GM18508 (cell line): ENCODE measurements around the gene WWC2.
"Not testable (repeated sequence)": the region's sequence is repeated elsewhere in the genome, so short reads cannot be mapped to it uniquely, and the experiment has no call there.

Experiments
- ATAC-seq: cut with Tn5 transposase; IDR thresholded peaks from one replicate; pipeline ENCODE4 v1.9.1; 2021; ENCODE audit warnings: moderate number of reproducible peaks; ENCODE audit not compliant: insufficient read depth, unreplicated experiment

Gene WWC2

GRCh38 chr4:183139972-183140570 lies 41.0 kb downstream of the WWC2 start:
- ATAC-seq, result no peak

GRCh38 chr4:183140911-183141320 lies 41.9 kb downstream of the WWC2 start:
- no peak for ATAC-seq

GRCh38 chr4:183141997-183142396 lies 42.9 kb downstream of the WWC2 start:
- no peak for ATAC-seq

- ATAC-seq, result no peak
Observed at GRCh38 chr4:183142571-183143550, 43.8 kb downstream of the WWC2 start.

- no peak for ATAC-seq
Observed at GRCh38 chr4:183144787-183145186, 45.7 kb downstream of the WWC2 start.

- ATAC-seq, result no peak
Observed at GRCh38 chr4:183145773-183146172, 46.7 kb downstream of the WWC2 start.

GRCh38 chr4:183146478-183146877 lies 47.4 kb downstream of the WWC2 start:
- ATAC-seq, result no peak

- ATAC-seq, result no peak
Observed at GRCh38 chr4:183147196-183147595, 48.1 kb downstream of the WWC2 start.

GRCh38 chr4:183147983-183148382 lies 48.9 kb downstream of the WWC2 start:
- ATAC-seq, result no peak

GRCh38 chr4:183149616-183150539 lies 50.8 kb downstream of the WWC2 start:
- no peak for ATAC-seq

- ATAC-seq, result not testable (repeated sequence)
Observed at GRCh38 chr4:183150664-183151063, 51.6 kb downstream of the WWC2 start.

GRCh38 chr4:183152232-183152631 lies 53.2 kb downstream of the WWC2 start:
- not testable (repeated sequence) for ATAC-seq

GRCh38 chr4:183153190-183153916 lies 54.3 kb downstream of the WWC2 start:
- ATAC-seq, result no peak

GRCh38 chr4:183154701-183155391 lies 55.8 kb downstream of the WWC2 start:
- no peak for ATAC-seq

GRCh38 chr4:183155450-183156184 lies 56.6 kb downstream of the WWC2 start:
- no peak for ATAC-seq

- ATAC-seq, result no peak
Observed at GRCh38 chr4:183157215-183157614, 58.2 kb downstream of the WWC2 start.

- ATAC-seq, result no peak
Observed at GRCh38 chr4:183158062-183158461, 59.0 kb downstream of the WWC2 start.

- no peak for ATAC-seq
Observed at GRCh38 chr4:183161630-183162029, 62.6 kb downstream of the WWC2 start.

GRCh38 chr4:183163135-183163534 lies 64.1 kb downstream of the WWC2 start:
- no peak for ATAC-seq
